Measurements from ENCODE around the gene NEK4. TPM values are rescaled to one million over a fixed set of nuclear protein-coding genes. Genes with fewer than 3 reads are reported as not detected.
A peak's percentile ranks its signal among the peaks of the same experiment; 100 is the strongest.

Gene NEK4
- total RNA-seq, 1 donor from 2014 or later: 11.4 TPM

- Histone ChIP-seq H3K36me3 (no peaks in the 10 kb centered on the region), H3K27ac (no peak overlapping the region), H3K4me3 (no peak overlapping the region), H3K27me3 (no peaks in the 10 kb centered on the region), H3K4me1 (no peaks in the 10 kb centered on the region), H3K9me3 (no peaks in the 10 kb centered on the region)
- TF ChIP-seq, protein P1, sequence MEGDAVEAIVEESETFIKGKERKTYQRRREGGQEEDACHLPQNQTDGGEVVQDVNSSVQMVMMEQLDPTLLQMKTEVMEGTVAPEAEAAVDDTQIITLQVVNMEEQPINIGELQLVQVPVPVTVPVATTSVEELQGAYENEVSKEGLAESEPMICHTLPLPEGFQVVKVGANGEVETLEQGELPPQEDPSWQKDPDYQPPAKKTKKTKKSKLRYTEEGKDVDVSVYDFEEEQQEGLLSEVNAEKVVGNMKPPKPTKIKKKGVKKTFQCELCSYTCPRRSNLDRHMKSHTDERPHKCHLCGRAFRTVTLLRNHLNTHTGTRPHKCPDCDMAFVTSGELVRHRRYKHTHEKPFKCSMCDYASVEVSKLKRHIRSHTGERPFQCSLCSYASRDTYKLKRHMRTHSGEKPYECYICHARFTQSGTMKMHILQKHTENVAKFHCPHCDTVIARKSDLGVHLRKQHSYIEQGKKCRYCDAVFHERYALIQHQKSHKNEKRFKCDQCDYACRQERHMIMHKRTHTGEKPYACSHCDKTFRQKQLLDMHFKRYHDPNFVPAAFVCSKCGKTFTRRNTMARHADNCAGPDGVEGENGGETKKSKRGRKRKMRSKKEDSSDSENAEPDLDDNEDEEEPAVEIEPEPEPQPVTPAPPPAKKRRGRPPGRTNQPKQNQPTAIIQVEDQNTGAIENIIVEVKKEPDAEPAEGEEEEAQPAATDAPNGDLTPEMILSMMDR (IDR thresholded peaks at IDR 0.05): no peak
- no peak for DNase-seq (ENCODE audit: low spot score in 2 of 2)
- intact Hi-C loops (cut with DNase I): no loop called here
Observed at GRCh38 chr3:52809149-52809548, 38.4 kb upstream of the NEK4 start.

DNA sequence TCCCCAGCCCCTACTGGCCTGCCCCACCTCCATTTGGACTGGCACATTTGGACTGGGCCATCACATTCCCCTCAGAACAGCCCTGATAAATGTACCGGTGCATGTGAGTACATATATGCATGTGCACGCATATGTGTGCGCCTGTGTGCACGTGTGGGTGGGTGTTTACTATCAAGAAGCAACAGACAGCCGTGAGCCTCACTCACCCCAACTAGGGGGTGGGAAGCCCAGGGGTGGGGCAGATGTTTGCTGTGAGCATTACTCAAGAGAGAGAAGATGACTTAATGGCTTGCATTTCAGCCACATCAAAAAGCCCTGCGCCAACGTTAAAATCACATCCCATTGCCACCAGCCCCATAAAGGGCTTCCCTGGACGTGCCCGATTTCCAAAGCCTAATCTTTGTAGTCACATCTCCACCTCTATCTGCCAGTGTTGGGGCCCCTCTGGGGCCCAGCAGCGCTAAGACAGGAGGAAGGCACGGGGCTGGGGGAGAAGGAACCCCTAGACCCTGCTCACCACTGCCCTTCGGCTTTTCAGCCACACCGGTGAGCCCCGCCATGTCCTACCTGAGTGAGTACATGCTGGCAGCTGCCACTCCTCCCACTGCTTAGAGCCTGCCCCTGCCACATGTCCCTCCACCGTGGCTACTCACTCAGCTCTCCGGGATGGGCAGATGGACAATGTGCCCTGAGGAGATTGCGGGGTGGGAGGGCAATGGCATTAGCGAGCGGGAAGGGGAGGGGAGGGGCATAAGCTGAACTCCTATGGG is 34.7 kb upstream of the NEK4 start:
- no peaks in the 10 kb centered on the region for H3K9me3 ChIP-seq
- TF ChIP-seq, protein P1 (IDR thresholded peaks at IDR 0.05): no peak
- H3K4me1 ChIP-seq: peaks cover 0 to 2% of the 10 kb centered on the region in 2 donors
- H3K27ac ChIP-seq: no peak overlapping the region
- no peaks in the 10 kb centered on the region for H3K27me3 ChIP-seq
- intact Hi-C loops (cut with DNase I): no loop called here
- no peaks in the 10 kb centered on the region for H3K36me3 ChIP-seq
- no peak overlapping the region for H3K4me3 ChIP-seq
- DNase-seq (ENCODE audit: low spot score in 2 of 2): no peak

GRCh38 chr3:52801839-52802238 is 31.1 kb upstream of the NEK4 start:
- no peaks in the 10 kb centered on the region for H3K36me3 ChIP-seq
- H3K27ac ChIP-seq: no peak overlapping the region
- TF ChIP-seq, protein P1 (IDR thresholded peaks at IDR 0.05): no peak
- no peaks in the 10 kb centered on the region for H3K27me3 ChIP-seq
- no peaks in the 10 kb centered on the region for H3K9me3 ChIP-seq
- peaks cover 0 to 2% of the 10 kb centered on the region in 2 donors for H3K4me1 ChIP-seq
- intact Hi-C loops (cut with DNase I): no loop called here
- DNase-seq (ENCODE audit: low spot score in 2 of 2): no peak
- H3K4me3 ChIP-seq: no peak overlapping the region

GRCh38 chr3:52800079-52800478 is 29.3 kb upstream of the NEK4 start:
- TF ChIP-seq, protein P1 (IDR thresholded peaks at IDR 0.05): no peak
- intact Hi-C loops (cut with DNase I): no loop called here
- Histone ChIP-seq H3K36me3 (no peaks in the 10 kb centered on the region), H3K27ac (no peak overlapping the region), H3K4me1 (peaks cover 0 to 2% of the 10 kb centered on the region in 2 donors), H3K9me3 (no peaks in the 10 kb centered on the region), H3K27me3 (no peaks in the 10 kb centered on the region), H3K4me3 (no peak overlapping the region)
- no peak for DNase-seq (ENCODE audit: low spot score in 2 of 2)

DNA sequence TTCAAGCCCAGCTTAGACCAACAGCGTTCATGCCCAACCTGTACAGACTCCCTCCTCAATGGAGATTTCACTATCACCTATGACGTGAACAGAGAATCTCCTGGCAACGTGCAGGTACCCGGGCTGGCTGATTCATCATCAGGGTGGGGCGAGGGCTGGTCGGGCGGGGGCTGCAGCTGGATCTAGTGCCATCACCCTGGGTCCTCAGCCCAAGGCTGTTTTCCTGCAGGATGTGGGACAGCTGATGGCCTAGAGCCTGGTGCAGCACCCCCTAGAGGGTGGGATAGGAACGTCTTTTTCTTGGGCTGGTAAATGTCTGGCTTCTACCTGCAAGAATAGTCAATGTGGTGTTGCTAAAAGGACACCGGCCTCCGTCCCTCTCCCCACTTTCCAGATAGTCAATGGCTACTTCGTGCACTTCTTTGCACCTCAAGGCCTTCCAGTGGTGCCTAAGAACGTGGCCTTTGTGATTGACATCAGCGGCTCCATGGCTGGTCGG is 28.3 kb upstream of the NEK4 start:
- TF ChIP-seq, protein P1 (IDR thresholded peaks at IDR 0.05): peak in 1 of 3 experiments; percentile 31
- Histone ChIP-seq H3K27ac (no peak overlapping the region), H3K27me3 (no peaks in the 10 kb centered on the region), H3K36me3 (no peaks in the 10 kb centered on the region), H3K9me3 (no peaks in the 10 kb centered on the region), H3K4me1 (peaks cover 0 to 2% of the 10 kb centered on the region in 2 donors), H3K4me3 (no peak overlapping the region)
- intact Hi-C loops (cut with DNase I): no loop called here
- DNase-seq (ENCODE audit: low spot score in 2 of 2): no peak

Data from ascending aorta (tissue), 2 donors.